Loucy (cell line): Measurements from ENCODE around the gene MISP.
A peak's percentile ranks its signal among the peaks of the same experiment; 100 is the strongest.

Source experiments
- H2AFZ ChIP-seq: fragments of 200-600 bp; sonication (generic); 2 replicates; pipeline ENCODE4 v1.6.0; 2016; ENCODE audit warnings: antibody characterized with exemption, mild to moderate bottlenecking, low read length, moderate library complexity
- H3F3A ChIP-seq: fragments of 200-600 bp; 2 replicates; pipeline ENCODE4 v1.6.0; 2016; ENCODE audit warnings: antibody characterized with exemption, low read depth, mild to moderate bottlenecking
- H3K27me3 ChIP-seq: fragments of 200-600 bp; sonication (generic); 2 replicates; pipeline ENCODE4 v1.6.1; 2014; ENCODE audit warnings: low read length, mild to moderate bottlenecking; ENCODE audit not compliant: insufficient read depth, poor library complexity, severe bottlenecking
- H3K36me3 ChIP-seq: fragments of 200-600 bp; sonication (generic); 2 replicates; pipeline ENCODE4 v1.6.1; 2016; ENCODE audit warnings: low read length; ENCODE audit not compliant: insufficient read depth
- H3K4me1 ChIP-seq: fragments of 200-600 bp; sonication (generic); 2 replicates; pipeline ENCODE4 v1.5.1; 2014; ENCODE audit warnings: low read length, mild to moderate bottlenecking; ENCODE audit not compliant: insufficient read depth, poor library complexity, severe bottlenecking
- H3K4me2 ChIP-seq: fragments of 200-600 bp; sonication (generic); 2 replicates; pipeline ENCODE4 v1.6.0; 2014; ENCODE audit warnings: antibody characterized with exemption, low read length, low read depth, mild to moderate bottlenecking; ENCODE audit not compliant: poor library complexity, severe bottlenecking
- H3K4me3 ChIP-seq: fragments of 200-600 bp; sonication (generic); 2 replicates; pipeline ENCODE4 v1.5.1; 2014; ENCODE audit warnings: low read length, mild to moderate bottlenecking, mixed read lengths; ENCODE audit not compliant: poor library complexity, severe bottlenecking
- H3K79me2 ChIP-seq: fragments of 200-600 bp; sonication (generic); 2 replicates; pipeline ENCODE4 v1.6.1; 2014; ENCODE audit warnings: low read length; ENCODE audit not compliant: insufficient read depth
- H3K9ac ChIP-seq: fragments of 200-600 bp; sonication (generic); 2 replicates; pipeline ENCODE4 v1.6.0; 2014; ENCODE audit warnings: mild to moderate bottlenecking, low read depth, low read length, moderate library complexity; ENCODE audit not compliant: poor library complexity, severe bottlenecking
- H3K9me2 ChIP-seq: fragments of 200-600 bp; sonication (generic); replicated peaks from 2 replicates; pipeline ENCODE4 v1.6.1; 2016; ENCODE audit warnings: low read depth, low read length, mixed read lengths
- H3K9me3 ChIP-seq: fragments of 200-600 bp; sonication (generic); 2 replicates; pipeline ENCODE4 v1.6.1; 2014; ENCODE audit warnings: mild to moderate bottlenecking, antibody characterized with exemption, low read length, low read depth; ENCODE audit not compliant: insufficient read depth
- H4K20me1 ChIP-seq: fragments of 200-600 bp; sonication (generic); 2 replicates; pipeline ENCODE4 v1.6.0; 2014; ENCODE audit warnings: antibody characterized with exemption, low read length, mild to moderate bottlenecking; ENCODE audit not compliant: insufficient read depth, poor library complexity, severe bottlenecking
- EZH2phosphoT487 ChIP-seq: fragments of 200-600 bp; IDR thresholded peaks from 2 replicates; pipeline ENCODE4 v1.6.1; 2018; ENCODE audit warnings: antibody characterized with exemption, mild to moderate bottlenecking, moderate library complexity, borderline replicate concordance
- TF ChIP-seq, protein P1 (sequence below): fragments of 200-600 bp; sonication (generic); conservative IDR thresholded peaks from 2 replicates; pipeline ENCODE4 v1.5.1; 2014; ENCODE audit warnings: mild to moderate bottlenecking, antibody characterized with exemption, low read length

Gene MISP

DNA sequence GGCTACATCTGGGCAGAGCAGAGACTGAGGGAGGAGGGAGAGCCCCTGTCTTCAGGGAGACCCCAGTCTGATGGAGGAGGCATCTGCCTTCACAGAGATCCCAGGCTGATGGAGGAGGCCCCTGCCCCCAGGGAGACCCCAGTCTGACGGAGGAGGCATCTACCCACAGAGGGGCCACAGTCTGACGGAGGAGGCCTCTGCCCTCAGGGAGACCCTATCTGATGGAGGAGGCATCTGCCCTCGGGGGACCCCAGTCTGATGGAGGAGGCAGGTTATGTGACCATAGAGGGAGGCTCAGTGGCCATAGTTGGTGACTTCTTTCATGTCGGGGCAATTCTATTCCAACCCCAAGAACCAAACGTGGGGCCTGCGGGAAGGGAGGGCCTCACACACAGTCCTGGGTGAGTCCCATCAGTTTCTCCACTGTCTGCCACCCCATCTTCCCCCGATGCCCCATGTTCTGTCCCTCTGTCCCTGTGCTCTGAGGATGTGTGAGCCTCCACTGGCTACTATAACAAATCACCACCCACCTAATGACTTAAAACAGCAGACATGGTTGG, 14.3 kb downstream of the MISP start:
- H2AFZ ChIP-seq: no peak overlapping the region
- no peaks in the 10 kb centered on the region for H3K4me1 ChIP-seq
- TF ChIP-seq EZH2phosphoT487: no peak
- TF ChIP-seq, protein P1, sequence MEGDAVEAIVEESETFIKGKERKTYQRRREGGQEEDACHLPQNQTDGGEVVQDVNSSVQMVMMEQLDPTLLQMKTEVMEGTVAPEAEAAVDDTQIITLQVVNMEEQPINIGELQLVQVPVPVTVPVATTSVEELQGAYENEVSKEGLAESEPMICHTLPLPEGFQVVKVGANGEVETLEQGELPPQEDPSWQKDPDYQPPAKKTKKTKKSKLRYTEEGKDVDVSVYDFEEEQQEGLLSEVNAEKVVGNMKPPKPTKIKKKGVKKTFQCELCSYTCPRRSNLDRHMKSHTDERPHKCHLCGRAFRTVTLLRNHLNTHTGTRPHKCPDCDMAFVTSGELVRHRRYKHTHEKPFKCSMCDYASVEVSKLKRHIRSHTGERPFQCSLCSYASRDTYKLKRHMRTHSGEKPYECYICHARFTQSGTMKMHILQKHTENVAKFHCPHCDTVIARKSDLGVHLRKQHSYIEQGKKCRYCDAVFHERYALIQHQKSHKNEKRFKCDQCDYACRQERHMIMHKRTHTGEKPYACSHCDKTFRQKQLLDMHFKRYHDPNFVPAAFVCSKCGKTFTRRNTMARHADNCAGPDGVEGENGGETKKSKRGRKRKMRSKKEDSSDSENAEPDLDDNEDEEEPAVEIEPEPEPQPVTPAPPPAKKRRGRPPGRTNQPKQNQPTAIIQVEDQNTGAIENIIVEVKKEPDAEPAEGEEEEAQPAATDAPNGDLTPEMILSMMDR: no peak
- no peak overlapping the region for H3K4me3 ChIP-seq
- no peaks in the 10 kb centered on the region for H3K9me2 ChIP-seq
- no peak overlapping the region for H3K9ac ChIP-seq
- no peaks in the 10 kb centered on the region for H3K27me3 ChIP-seq
- H3K79me2 ChIP-seq: no peaks in the 10 kb centered on the region
- no peaks in the 10 kb centered on the region for H4K20me1 ChIP-seq
- H3K36me3 ChIP-seq: no peaks in the 10 kb centered on the region
- H3K4me2 ChIP-seq: no peak overlapping the region
- no peaks in the 10 kb centered on the region for H3F3A ChIP-seq
- H3K9me3 ChIP-seq: no peaks in the 10 kb centered on the region

- Histone ChIP-seq H3K9me2 (no peaks in the 10 kb centered on the region), H3K27me3 (no peaks in the 10 kb centered on the region), H4K20me1 (no peaks in the 10 kb centered on the region), H3K4me1 (no peaks in the 10 kb centered on the region), H3K4me2 (no peak overlapping the region), H3K36me3 (no peaks in the 10 kb centered on the region), H3K9me3 (no peaks in the 10 kb centered on the region), H3K79me2 (no peaks in the 10 kb centered on the region), H3K9ac (no peak overlapping the region), H3K4me3 (no peak overlapping the region), H3F3A (no peaks in the 10 kb centered on the region), H2AFZ (no peak overlapping the region)
- TF ChIP-seq EZH2phosphoT487: no peak
- TF ChIP-seq, protein P1: no peak
Measured at GRCh38 chr19:768424-768823, 17.5 kb downstream of the MISP start.

DNA sequence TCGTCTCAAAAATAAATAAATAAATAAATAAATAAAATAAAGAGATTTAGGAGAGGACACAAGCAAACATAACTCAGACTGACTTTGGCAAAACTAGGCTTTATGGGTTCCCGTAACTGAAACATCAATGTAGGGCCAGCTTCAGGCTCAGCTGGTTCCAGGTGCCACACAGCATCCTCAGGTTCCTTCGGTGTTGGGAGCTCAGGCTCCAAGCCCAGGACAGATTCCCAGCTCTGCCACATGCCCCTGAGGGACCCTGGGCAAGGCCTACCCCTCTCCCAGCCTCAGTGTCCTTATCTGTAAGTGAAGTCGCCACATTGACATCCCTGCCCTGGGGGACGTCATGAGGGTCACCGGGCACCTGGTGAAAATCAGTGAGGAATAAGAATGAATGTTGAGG, 18.7 kb downstream of the MISP start:
- Histone ChIP-seq H4K20me1 (no peaks in the 10 kb centered on the region), H3K9me3 (no peaks in the 10 kb centered on the region), H3K9ac (no peak overlapping the region), H3K4me2 (no peak overlapping the region), H3K79me2 (no peaks in the 10 kb centered on the region), H3K4me3 (no peak overlapping the region), H3K9me2 (no peaks in the 10 kb centered on the region), H3K27me3 (no peaks in the 10 kb centered on the region), H3K36me3 (no peaks in the 10 kb centered on the region), H2AFZ (no peak overlapping the region), H3K4me1 (no peaks in the 10 kb centered on the region), H3F3A (no peaks in the 10 kb centered on the region)
- no peak for TF ChIP-seq EZH2phosphoT487

DNA sequence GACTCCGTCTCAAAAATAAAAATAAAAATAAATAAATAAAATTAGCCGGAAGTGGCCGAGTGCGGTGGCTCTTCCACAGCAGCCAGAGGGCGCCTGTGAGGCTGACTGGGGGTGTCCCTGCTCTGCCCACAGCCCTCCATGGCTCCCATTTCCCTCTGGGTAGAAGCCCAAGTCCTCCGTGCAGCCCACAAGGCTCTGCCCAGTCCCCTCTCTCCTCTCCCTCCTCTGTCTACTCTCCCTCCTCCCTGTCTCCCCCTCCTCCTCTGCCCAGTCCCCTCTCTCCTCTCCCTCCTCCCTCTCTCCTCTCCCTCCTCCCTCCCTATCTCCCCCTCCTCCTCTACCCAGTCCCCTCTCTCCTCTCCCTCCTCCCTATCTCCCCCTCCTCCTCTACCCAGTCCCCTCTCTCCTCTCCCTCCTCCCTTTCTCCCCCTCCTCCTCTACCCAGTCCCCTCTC, 20.4 kb downstream of the MISP start:
- H3K27me3 ChIP-seq: no peaks in the 10 kb centered on the region
- no peak for TF ChIP-seq EZH2phosphoT487
- TF ChIP-seq, protein P1: peak; percentile 40
- H3K9ac ChIP-seq: no peak overlapping the region
- no peaks in the 10 kb centered on the region for H3K9me3 ChIP-seq
- H2AFZ ChIP-seq: no peak overlapping the region
- H3F3A ChIP-seq: no peaks in the 10 kb centered on the region
- H3K4me1 ChIP-seq: no peaks in the 10 kb centered on the region
- H3K9me2 ChIP-seq: no peaks in the 10 kb centered on the region
- H3K4me3 ChIP-seq: no peak overlapping the region
- H4K20me1 ChIP-seq: no peaks in the 10 kb centered on the region
- H3K4me2 ChIP-seq: no peak overlapping the region
- H3K79me2 ChIP-seq: no peaks in the 10 kb centered on the region
- H3K36me3 ChIP-seq: no peaks in the 10 kb centered on the region
